Choroid plexus epithelial cell (primary cell): ENCODE data around the gene EEFSEC.

Experiments
- DNase-seq: peaks from one replicate; pipeline ENCODE4 v3.0.0-alpha.2; 2010; ENCODE audit warnings: low read depth
- H3K4me3 ChIP-seq: 2 replicates; pipeline ENCODE4 v1.5.1; 2011; ENCODE audit warnings: low read depth, mild to moderate bottlenecking, control low read depth, low read length, moderate library complexity
- TF ChIP-seq, protein P1 (sequence below): conservative IDR thresholded peaks from 2 replicates; pipeline ENCODE4 v1.5.1; 2011; ENCODE audit warnings: low read depth, mild to moderate bottlenecking, control low read depth, inconsistent platforms, low read length, moderate library complexity

The EEFSEC gene

DNA sequence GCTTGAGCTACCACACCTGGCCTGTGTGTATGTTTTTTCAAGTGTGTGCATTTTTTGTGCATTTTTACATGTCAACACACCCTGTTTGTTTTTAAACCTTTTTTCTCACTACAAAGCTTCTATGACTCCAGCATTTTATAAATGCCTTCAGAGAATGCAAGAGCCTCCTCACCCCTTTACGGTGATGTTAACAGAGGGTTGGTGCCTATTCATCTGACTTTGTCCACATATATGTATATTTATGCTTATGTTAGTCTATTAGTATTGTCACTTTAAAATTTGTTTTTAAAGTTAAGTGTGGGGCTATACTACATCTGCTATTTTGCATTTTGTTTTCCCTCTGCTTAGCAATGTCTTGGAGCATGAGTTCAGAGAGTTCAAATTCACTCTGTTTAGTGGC is 45.8 kb downstream of the EEFSEC start:
- no peak overlapping the region for H3K4me3 ChIP-seq
- TF ChIP-seq, protein P1, sequence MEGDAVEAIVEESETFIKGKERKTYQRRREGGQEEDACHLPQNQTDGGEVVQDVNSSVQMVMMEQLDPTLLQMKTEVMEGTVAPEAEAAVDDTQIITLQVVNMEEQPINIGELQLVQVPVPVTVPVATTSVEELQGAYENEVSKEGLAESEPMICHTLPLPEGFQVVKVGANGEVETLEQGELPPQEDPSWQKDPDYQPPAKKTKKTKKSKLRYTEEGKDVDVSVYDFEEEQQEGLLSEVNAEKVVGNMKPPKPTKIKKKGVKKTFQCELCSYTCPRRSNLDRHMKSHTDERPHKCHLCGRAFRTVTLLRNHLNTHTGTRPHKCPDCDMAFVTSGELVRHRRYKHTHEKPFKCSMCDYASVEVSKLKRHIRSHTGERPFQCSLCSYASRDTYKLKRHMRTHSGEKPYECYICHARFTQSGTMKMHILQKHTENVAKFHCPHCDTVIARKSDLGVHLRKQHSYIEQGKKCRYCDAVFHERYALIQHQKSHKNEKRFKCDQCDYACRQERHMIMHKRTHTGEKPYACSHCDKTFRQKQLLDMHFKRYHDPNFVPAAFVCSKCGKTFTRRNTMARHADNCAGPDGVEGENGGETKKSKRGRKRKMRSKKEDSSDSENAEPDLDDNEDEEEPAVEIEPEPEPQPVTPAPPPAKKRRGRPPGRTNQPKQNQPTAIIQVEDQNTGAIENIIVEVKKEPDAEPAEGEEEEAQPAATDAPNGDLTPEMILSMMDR, result no peak
- no peak for DNase-seq

DNA sequence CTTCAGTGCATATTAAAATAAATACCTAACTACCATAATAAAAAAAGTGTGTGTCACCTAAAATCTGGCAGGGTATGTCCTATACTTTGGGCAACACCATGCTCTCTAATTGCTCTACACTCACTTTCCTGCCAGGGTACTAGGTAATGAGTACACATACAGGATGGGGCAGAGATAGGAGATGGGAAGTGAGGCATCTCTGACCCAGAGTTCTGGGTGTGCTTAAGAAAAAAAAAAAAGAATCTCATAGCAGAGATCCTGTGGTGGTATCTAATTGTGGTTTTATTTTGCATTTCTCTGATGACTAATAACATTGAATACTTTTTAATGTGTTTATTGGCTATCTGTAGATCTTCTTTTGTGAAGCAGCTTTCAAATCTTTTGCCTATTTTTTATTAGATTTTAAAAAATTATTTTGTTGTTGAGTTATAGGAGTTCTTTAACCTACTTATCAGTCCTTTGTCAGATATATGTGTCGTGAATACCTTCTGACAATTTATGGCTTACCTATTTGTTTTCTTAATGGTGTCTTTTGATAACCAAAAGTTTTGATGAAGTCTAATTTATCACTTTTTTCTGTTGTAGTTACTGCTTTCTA is 48.0 kb downstream of the EEFSEC start:
- DNase-seq, result no peak
- no peak overlapping the region for H3K4me3 ChIP-seq
- TF ChIP-seq, protein P1, result no peak

DNA sequence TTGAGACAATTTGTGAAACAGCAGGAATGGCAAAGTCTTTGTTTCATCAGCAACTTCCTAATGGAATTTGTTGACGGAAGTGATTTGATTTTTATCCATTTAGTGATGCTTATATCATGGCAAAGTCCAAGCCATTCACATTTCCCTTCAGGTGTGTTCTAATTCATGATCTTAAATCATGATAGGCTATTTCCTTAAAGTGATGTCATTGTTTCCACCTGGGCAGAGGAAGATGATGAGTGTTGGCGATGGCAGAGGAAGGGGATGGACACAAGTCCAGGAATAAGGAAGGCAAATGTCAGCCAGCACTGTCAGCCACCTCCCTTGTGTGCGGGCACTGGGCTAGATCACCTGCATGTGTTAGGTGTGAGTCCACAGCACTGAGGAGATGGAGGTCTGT is 49.9 kb downstream of the EEFSEC start:
- TF ChIP-seq, protein P1, result no peak
- DNase-seq, result no peak
- H3K4me3 ChIP-seq, result no peak overlapping the region

DNA sequence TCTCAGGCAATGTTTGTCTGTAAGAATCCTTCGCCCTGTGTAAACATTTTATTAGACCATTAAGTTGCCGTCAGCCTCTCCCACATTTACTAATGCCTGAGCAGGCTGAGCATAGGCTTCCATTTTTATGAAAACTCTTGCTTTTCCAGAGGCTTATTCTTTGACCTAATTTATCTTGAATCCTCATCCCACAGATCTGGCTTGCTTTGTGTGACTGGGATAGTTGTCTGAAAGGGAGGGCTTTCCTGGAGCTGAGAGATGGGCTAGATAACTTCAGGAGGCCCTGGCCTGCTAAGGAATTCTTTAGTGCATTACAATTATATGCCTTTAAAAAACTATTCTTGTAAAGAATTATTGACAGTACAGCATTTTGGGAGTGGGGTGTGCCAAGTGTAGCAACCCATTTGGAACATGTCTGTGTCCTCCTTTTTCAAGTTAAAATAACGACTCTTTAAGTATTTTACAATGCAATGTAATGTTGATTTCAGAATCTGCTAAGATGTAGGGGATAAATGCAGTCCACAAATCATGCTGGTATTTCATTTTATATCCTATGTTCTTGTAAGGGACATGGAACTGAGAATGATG is 52.4 kb downstream of the EEFSEC start:
- no peak overlapping the region for H3K4me3 ChIP-seq
- no peak for DNase-seq
- TF ChIP-seq, protein P1, result no peak

DNA sequence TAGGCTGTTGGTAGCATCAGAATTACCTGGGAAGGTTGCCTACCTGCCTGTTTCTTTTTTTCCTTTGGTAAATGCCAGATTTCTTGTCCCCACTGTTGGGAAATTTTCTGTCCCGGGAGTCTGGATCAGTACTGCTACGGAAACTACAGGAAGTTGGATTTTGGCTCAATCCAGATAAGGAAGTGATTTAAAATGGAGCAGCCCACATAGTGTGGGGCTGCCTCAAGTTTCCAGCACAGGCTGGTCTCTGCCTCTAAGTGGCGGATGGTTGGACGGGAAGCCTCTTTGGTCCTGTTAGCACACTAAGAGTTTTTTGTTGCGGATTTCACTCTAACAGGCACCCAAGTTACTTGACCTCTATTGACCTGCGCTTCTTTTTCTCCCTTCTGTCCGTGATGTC is 54.7 kb downstream of the EEFSEC start:
- no peak for DNase-seq
- TF ChIP-seq, protein P1, result no peak
- H3K4me3 ChIP-seq, result no peak overlapping the region

DNA sequence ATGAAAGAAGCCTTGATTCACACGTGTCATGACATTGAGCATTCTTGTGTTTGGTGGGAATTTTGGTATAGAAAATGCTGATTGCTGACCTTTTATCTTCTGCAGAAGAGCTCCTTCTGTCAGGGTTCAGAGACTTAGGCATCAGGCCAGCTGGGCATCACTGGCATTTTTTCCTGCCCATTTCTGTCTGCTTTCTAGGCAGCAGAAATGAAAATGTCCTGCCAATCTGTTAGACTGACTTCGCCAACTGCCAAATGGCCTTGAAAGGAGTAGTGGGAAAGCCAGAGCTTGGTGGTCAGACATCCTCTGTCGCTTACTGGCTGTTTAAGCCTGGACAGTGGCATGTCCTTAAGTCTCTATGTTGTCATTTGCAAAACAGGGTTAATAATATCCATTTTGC is 57.4 kb downstream of the EEFSEC start:
- DNase-seq, result no peak
- H3K4me3 ChIP-seq, result no peak overlapping the region
- TF ChIP-seq, protein P1, result no peak

DNA sequence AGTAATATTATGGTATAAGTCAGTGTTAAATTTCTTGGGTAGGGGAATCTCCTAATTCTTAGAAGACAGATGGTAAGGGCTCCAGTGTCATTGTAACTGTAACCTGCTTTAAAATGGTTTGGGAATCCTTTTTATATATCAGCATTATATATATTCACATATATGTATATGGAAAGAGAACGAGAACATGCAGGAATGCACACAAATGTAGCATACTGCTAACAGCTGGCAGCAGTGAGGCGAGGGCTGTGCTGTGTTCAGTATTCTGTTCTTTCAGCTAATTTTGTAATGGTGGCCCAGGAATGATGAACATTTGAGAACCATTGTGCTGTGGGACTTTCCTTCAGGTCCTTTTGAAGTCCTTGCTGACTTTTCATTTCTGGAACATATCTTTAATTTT is 60.8 kb downstream of the EEFSEC start:
- no peak for DNase-seq
- H3K4me3 ChIP-seq, result no peak overlapping the region
- TF ChIP-seq, protein P1, result no peak
